H1 (cell line): ENCODE measurements around the gene ADAMTS16.

Source experiments
- EZH2 ChIP-seq: fragments of 200-600 bp; sonication (generic); IDR thresholded peaks from 2 replicates; pipeline ENCODE4 v1.7.1; 2012; ENCODE audit warnings: low read depth, mild to moderate bottlenecking, moderate library complexity, low read length, inconsistent platforms; ENCODE audit not compliant: severe bottlenecking
- SP2 ChIP-seq: IDR thresholded peaks from 2 replicates; pipeline ENCODE4 v1.6.1; 2012; ENCODE audit warnings: mild to moderate bottlenecking, low read length, inconsistent platforms
- TCF12 ChIP-seq: IDR thresholded peaks from 2 replicates; pipeline ENCODE4 v1.6.1; 2011; ENCODE audit warnings: low read depth, mild to moderate bottlenecking, low read length
- TF ChIP-seq, protein P1 (sequence below), 3 experiments: IDR thresholded peaks; 1 replicate in 2 of 3; 2 replicates in 1 of 3; pipeline versions ENCODE4 v1.5.1 to v1.6.1; 2011; ENCODE audit warnings: low read length in 3 of 3, mild to moderate bottlenecking in 3 of 3, inconsistent platforms in 2 of 3, low read depth in 1 of 3, moderate library complexity in 1 of 3; ENCODE audit not compliant: insufficient read depth in 1 of 3; ENCODE audit errors: control extremely low read depth in 1 of 3
- TF ChIP-seq, protein P2 (sequence below): IDR thresholded peaks from 2 replicates; pipeline ENCODE4 v1.6.1; 2012; ENCODE audit warnings: inconsistent platforms

DNA sequence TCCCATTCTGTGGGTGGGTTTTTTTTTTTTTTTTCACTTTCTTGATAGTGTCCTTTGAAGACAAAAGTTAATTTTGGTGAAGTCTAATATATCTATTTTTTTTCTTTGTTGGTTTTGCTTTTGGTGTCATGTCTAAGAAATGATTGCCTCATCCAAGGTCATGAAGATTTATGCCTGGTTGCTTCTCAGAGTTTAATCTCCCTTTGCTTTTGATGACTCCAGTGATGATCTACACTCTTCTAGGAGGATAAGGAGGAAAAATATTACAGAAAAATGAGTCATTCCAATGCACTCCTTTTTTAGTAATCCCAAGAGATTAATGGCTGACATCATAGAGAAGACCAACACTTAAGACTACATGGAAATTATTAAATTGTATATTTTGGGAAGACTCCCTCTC is 202.7 kb downstream of the ADAMTS16 start:
- TF ChIP-seq TCF12 = no peak
- TF ChIP-seq, protein P1, sequence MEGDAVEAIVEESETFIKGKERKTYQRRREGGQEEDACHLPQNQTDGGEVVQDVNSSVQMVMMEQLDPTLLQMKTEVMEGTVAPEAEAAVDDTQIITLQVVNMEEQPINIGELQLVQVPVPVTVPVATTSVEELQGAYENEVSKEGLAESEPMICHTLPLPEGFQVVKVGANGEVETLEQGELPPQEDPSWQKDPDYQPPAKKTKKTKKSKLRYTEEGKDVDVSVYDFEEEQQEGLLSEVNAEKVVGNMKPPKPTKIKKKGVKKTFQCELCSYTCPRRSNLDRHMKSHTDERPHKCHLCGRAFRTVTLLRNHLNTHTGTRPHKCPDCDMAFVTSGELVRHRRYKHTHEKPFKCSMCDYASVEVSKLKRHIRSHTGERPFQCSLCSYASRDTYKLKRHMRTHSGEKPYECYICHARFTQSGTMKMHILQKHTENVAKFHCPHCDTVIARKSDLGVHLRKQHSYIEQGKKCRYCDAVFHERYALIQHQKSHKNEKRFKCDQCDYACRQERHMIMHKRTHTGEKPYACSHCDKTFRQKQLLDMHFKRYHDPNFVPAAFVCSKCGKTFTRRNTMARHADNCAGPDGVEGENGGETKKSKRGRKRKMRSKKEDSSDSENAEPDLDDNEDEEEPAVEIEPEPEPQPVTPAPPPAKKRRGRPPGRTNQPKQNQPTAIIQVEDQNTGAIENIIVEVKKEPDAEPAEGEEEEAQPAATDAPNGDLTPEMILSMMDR (IDR thresholded peaks at IDR 0.05; ENCODE audit: control extremely low read depth in 1 of 3, insufficient read depth in 1 of 3, low read depth in 1 of 3, low read length in 3 of 3) = no peak
- TF ChIP-seq EZH2 = no peak
- no peak for TF ChIP-seq SP2
- TF ChIP-seq, protein P2, sequence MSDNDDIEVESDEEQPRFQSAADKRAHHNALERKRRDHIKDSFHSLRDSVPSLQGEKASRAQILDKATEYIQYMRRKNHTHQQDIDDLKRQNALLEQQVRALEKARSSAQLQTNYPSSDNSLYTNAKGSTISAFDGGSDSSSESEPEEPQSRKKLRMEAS = no peak
